Endothelial cell of umbilical vein (primary cell): ENCODE measurements around the gene GBE1. TPM values are rescaled to one million over a fixed set of nuclear protein-coding genes. Genes with fewer than 3 reads are reported as not detected.

Source experiments
- BruUV-seq: library from RNA; stranded (reverse); fragments of 400-500 nt; replicated peaks from 2 replicates; lab custom pipeline; 2021; lab: Mats Ljungman, UMichigan
- CTCF ChIA-PET: fragments of 300-600, 350-600 bp; sonication (Branson Sonifier 250); formaldehyde crosslinking; loops from one replicate; lab custom pipeline; 2021; ENCODE audit warnings: antibody characterized with exemption, inconsistent platforms; lab: Charles Lee
- POLR2A ChIA-PET: fragments of 300-600, 350-600 bp; sonication (Branson Sonifier 250); formaldehyde crosslinking; loops from one replicate; lab custom pipeline; 2021; ENCODE audit warnings: antibody characterized with exemption, inconsistent platforms; lab: Charles Lee
- DNase-seq: peaks from one replicate; pipeline ENCODE4 v3.0.0-alpha.2; 2011; ENCODE audit warnings: low read depth, low spot score
- FAIRE-seq: peaks from 2 replicates; lab custom pipeline; 2011; peaks lifted over from hg19 to GRCh38; lab: Jason Lieb, UNC
- H2AFZ ChIP-seq: 2 replicates; pipeline ENCODE4 v1.6.0; 2012; ENCODE audit warnings: low read depth, low read length, control low read depth, inconsistent platforms
- H3K27ac ChIP-seq: 2 replicates; pipeline ENCODE4 v1.5.1; 2011; ENCODE audit warnings: low read depth, mild to moderate bottlenecking, control low read depth, low read length, moderate library complexity; ENCODE audit not compliant: insufficient read depth
- H3K27me3 ChIP-seq, 2 experiments: 2 replicates each; pipeline versions ENCODE4 v1.6.0 to v1.6.1; 2011; ENCODE audit warnings: low read length in 2 of 2, mixed read lengths in 1 of 2; ENCODE audit not compliant: control insufficient read depth in 2 of 2, insufficient read depth in 2 of 2
- H3K36me3 ChIP-seq, 2 experiments: 2 replicates in 1 of 2; 3 replicates in 1 of 2; pipeline ENCODE4 v1.5.1; 2011; ENCODE audit warnings: low read length in 2 of 2, mild to moderate bottlenecking in 1 of 2, moderate library complexity in 1 of 2; ENCODE audit not compliant: control insufficient read depth in 2 of 2, insufficient read depth in 2 of 2; ENCODE audit errors: extremely low read depth in 1 of 2
- H3K4me1 ChIP-seq: 3 replicates; pipeline ENCODE4 v1.5.1; 2011; ENCODE audit warnings: mild to moderate bottlenecking, low read length; ENCODE audit not compliant: control insufficient read depth, insufficient read depth; ENCODE audit errors: extremely low read depth
- H3K4me2 ChIP-seq: 2 replicates; pipeline ENCODE4 v1.6.1; 2011; ENCODE audit warnings: low read length, control low read depth, mixed read lengths; ENCODE audit not compliant: insufficient read depth
- H3K4me3 ChIP-seq, 3 experiments: fragments of 200-600 bp in 1 of 3; sonication (generic), shearing (Covaris generic) in 1 of 3; replicated peaks in 1 of 3; 2 replicates each; pipeline ENCODE4 v1.5.1; 2011 to 2016; ENCODE audit warnings: control low read depth in 3 of 3, low read length in 3 of 3, mild to moderate bottlenecking in 2 of 3, inconsistent platforms in 1 of 3, low read depth in 1 of 3, moderate library complexity in 1 of 3; ENCODE audit not compliant: insufficient read depth in 1 of 3
- H3K79me2 ChIP-seq: 2 replicates; pipeline ENCODE4 v1.6.0; 2012; ENCODE audit warnings: low read length, inconsistent platforms; ENCODE audit not compliant: control insufficient read depth, insufficient read depth
- H3K9ac ChIP-seq: replicated peaks from 2 replicates; pipeline ENCODE3; 2011; ENCODE audit warnings: low read length, control low read depth; ENCODE audit not compliant: insufficient read depth; ENCODE audit errors: extremely low read depth
- H3K9me1 ChIP-seq: replicated peaks from 3 replicates; pipeline ENCODE4 v1.6.0; 2011; ENCODE audit warnings: mild to moderate bottlenecking, low read length; ENCODE audit not compliant: control insufficient read depth, insufficient read depth; ENCODE audit errors: extremely low read depth
- H3K9me3 ChIP-seq: replicated peaks from 2 replicates; pipeline ENCODE4 v1.5.1; 2012; ENCODE audit warnings: low read length, inconsistent platforms; ENCODE audit not compliant: control insufficient read depth, insufficient read depth
- H4K20me1 ChIP-seq: replicated peaks from 2 replicates; pipeline ENCODE3; 2011; ENCODE audit warnings: mild to moderate bottlenecking, low read length; ENCODE audit not compliant: control insufficient read depth, insufficient read depth; ENCODE audit errors: extremely low read depth
- EZH2 ChIP-seq: IDR thresholded peaks from 2 replicates; pipeline ENCODE4 v1.6.1; 2012; ENCODE audit warnings: borderline replicate concordance, low read depth, mild to moderate bottlenecking, moderate library complexity, low read length, inconsistent platforms; ENCODE audit not compliant: severe bottlenecking
- FOS ChIP-seq: IDR thresholded peaks from 2 replicates; pipeline ENCODE4 v1.6.1; 2011; ENCODE audit warnings: mild to moderate bottlenecking, low read length, moderate library complexity, borderline replicate concordance; ENCODE audit not compliant: insufficient read depth
- GATA2 ChIP-seq: IDR thresholded peaks from 2 replicates; pipeline ENCODE4 v1.7.0; 2011; ENCODE audit warnings: low read depth, mild to moderate bottlenecking, moderate library complexity, mixed read lengths, low read length; ENCODE audit not compliant: insufficient read length, insufficient read depth
- JUN ChIP-seq: IDR thresholded peaks from 2 replicates; pipeline ENCODE4 v1.6.1; 2011; ENCODE audit warnings: borderline replicate concordance, low read depth; ENCODE audit not compliant: insufficient read length, insufficient read depth
- MAX ChIP-seq: IDR thresholded peaks from 2 replicates; pipeline ENCODE4 v1.6.1; 2011; ENCODE audit not compliant: insufficient read depth, insufficient read length
- MYC ChIP-seq: IDR thresholded peaks from one replicate; pipeline ENCODE4 v1.6.1; 2011; ENCODE audit warnings: mild to moderate bottlenecking, low read depth, low read length
- POLR2A ChIP-seq: IDR thresholded peaks from 2 replicates; pipeline ENCODE4 v1.6.1; 2012; ENCODE audit warnings: low read depth, mild to moderate bottlenecking, control low read depth, low read length
- POLR2AphosphoS5 ChIP-seq: IDR thresholded peaks from 2 replicates; pipeline ENCODE4 v1.6.1; 2012; ENCODE audit warnings: low read depth, mild to moderate bottlenecking, control low read depth, low read length, moderate library complexity; ENCODE audit not compliant: insufficient read depth
- dilution Hi-C: fragments of 300-500 bp; cut with MboI; formaldehyde crosslinking; loops from one replicate; pipeline ENCODE4 v1.15.0; 2019; ENCODE audit warnings: low sequenced_read_pairs; ENCODE audit not compliant: extremely low pct_ligation_motif_present
- intact Hi-C: fragments of 100-400 bp; cut with micrococcal nuclease; formaldehyde crosslinking; loops from one replicate; pipeline ENCODE4 v1.10.0; 2022
- polyA plus RNA-seq, 4 experiments: library from polyadenylated mRNA; depleted of rRNA in 3 of 4; stranded (reverse) in 3 of 4; unstranded in 1 of 4; fragments of >200 nt; gene quantifications; 2 replicates each; pipeline versions ENCODE4 v1.2.1 to v1.2.3, GENCODE V29; 2011 to 2012; ENCODE audit warnings: missing spikeins in 1 of 4
- total RNA-seq: library from RNA; stranded (reverse); gene quantifications from 2 replicates; pipeline ENCODE4 v1.2.3, GENCODE V29; 2021
- TF ChIP-seq, protein P1 (sequence below), 2 donors: IDR thresholded peaks; 1 replicate in 1 of 2; 2 replicates in 1 of 2; pipeline ENCODE4 v1.5.1; 2011; ENCODE audit warnings: low read length in 2 of 2, mild to moderate bottlenecking in 2 of 2, moderate library complexity in 2 of 2, control low read depth in 1 of 2, inconsistent platforms in 1 of 2, low read depth in 1 of 2; ENCODE audit not compliant: insufficient read depth in 1 of 2; ENCODE audit errors: extremely low read depth in 1 of 2

GBE1 gene
- total and polyA plus RNA-seq, 2 donors (not counting 3 experiments of a cell fraction or from before 2014, with no cell fraction given): 35.9 to 110 TPM

DNA sequence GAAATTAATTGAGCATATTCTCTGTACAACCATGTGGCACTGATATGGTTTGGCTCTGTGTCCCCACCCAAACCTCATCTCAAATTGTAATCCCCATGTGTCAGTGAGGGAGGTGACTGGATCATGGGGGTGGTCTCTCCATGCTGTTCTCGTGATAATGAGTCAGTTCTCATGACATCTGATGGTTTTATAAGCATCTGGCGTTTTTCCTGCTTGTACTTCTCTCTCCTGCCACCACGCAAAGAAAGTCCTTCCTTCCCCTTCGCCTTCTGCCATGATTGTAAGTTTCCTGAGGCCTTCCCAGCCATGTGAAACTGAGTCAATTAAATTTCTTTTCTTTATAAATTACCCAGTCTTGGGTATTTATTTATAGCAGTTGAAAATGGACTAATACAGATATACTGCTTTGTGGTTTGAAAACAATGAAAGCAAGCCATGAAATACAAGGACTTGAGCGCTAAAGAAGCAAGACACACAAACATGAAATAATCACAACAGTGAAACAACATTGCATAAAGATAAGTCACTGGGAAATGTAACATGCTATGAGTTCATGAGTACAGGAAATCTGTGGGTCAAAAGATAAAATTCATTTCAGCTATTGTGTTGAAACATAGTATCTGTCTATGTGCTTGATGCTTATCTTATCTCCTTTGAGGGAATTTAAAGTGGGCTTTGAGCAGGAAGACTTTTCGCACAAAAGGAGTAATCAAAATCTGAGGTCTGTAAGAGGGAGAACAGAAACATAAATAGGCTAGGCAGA, 288.7 kb downstream of the GBE1 start:
- H3K4me1 ChIP-seq: peaks cover 22% of the 10 kb centered on the region
- peak; percentile 75 for FAIRE-seq
- H4K20me1 ChIP-seq: no peaks in the 10 kb centered on the region
- ChIA-PET POLR2A (no interaction called here), CTCF (interaction anchor here (1.1 to 3.0 kb wide), 5 partner anchors 11 to 120 kb away, joined by 3 to 17 read pairs (median 15); no protein-coding TSS in a partner anchor)
- DNase-seq: peak; percentile 92
- peak overlapping the region; percentile 93 for H3K27ac ChIP-seq
- H3K27me3 ChIP-seq: no peaks in the 10 kb centered on the region
- H3K4me3 ChIP-seq: no peak overlapping the region
- peak overlapping the region; percentile 52 for H3K9ac ChIP-seq
- no peaks in the 10 kb centered on the region for H3K9me1 ChIP-seq
- dilution Hi-C loops: no loop called here
- intact Hi-C loops: loop anchor here (1.0 to 10.0 kb wide), 7 partner anchors 47 to 739 kb away; partner anchors contain the start of gene GBE1
- H3K9me3 ChIP-seq: no peaks in the 10 kb centered on the region
- no peaks in the 10 kb centered on the region for H3K79me2 ChIP-seq
- peak overlapping the region; percentile 63 for H3K4me2 ChIP-seq
- no peaks in the 10 kb centered on the region for H3K36me3 ChIP-seq
- H2AFZ ChIP-seq: peak overlapping the region; percentile 72
- BruUV-seq: TSS peak; percentile 80
- TF ChIP-seq, protein P1, sequence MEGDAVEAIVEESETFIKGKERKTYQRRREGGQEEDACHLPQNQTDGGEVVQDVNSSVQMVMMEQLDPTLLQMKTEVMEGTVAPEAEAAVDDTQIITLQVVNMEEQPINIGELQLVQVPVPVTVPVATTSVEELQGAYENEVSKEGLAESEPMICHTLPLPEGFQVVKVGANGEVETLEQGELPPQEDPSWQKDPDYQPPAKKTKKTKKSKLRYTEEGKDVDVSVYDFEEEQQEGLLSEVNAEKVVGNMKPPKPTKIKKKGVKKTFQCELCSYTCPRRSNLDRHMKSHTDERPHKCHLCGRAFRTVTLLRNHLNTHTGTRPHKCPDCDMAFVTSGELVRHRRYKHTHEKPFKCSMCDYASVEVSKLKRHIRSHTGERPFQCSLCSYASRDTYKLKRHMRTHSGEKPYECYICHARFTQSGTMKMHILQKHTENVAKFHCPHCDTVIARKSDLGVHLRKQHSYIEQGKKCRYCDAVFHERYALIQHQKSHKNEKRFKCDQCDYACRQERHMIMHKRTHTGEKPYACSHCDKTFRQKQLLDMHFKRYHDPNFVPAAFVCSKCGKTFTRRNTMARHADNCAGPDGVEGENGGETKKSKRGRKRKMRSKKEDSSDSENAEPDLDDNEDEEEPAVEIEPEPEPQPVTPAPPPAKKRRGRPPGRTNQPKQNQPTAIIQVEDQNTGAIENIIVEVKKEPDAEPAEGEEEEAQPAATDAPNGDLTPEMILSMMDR (IDR thresholded peaks at IDR 0.05; ENCODE audit: extremely low read depth in 1 of 2, insufficient read depth in 1 of 2, low read depth in 1 of 2, low read length in 2 of 2): no peak
- TF ChIP-seq MYC: no peak
- peak; percentile 81 for TF ChIP-seq JUN
- TF ChIP-seq FOS: peak; percentile 43
- TF ChIP-seq GATA2: peak; percentile 99
- peak; percentile 50 for TF ChIP-seq POLR2AphosphoS5
- no peak for TF ChIP-seq EZH2
- TF ChIP-seq POLR2A: peak; percentile 81
- no peak for TF ChIP-seq MAX
